ENCODE measurements around the gene IGF1R. TPM values are rescaled to one million over a fixed set of nuclear protein-coding genes. Genes with fewer than 3 reads are reported as not detected.

IGF1R gene
- total and polyA plus RNA-seq, 2 of the 13 experiments (the other 11 are each of a cell fraction or from before 2014, with no cell fraction given): 15.9 to 18.4 TPM

- TF ChIP-seq TERF1 (CRISPR knock-in tag; IDR thresholded peaks at IDR 0.05): no peak
- no peak for TF ChIP-seq KIAA2018 (CRISPR knock-in tag; IDR thresholded peaks at IDR 0.05; ENCODE audit: borderline replicate concordance)
- TF ChIP-seq ZNF362 (CRISPR knock-in tag; IDR thresholded peaks at IDR 0.05; ENCODE audit: borderline replicate concordance): no peak
- no peak for TF ChIP-seq GATAD1 (CRISPR knock-in tag; IDR thresholded peaks at IDR 0.05)
- TF ChIP-seq EP300 (IDR thresholded peaks at IDR 0.05; ENCODE audit: low read depth in 2 of 2, low read length in 2 of 2): 0 out of 4 replicates have a peak, but pooled peaks of 1 of the 2 experiments have one; percentile 18
- TF ChIP-seq EP300 (CRISPR knock-in tag; IDR thresholded peaks at IDR 0.05; ENCODE audit: borderline replicate concordance): no peak
- no peak for TF ChIP-seq ZMAT3 (CRISPR knock-in tag; conservative IDR thresholded peaks at IDR 0.05)
- TF ChIP-seq ZNF740 (CRISPR knock-in tag; IDR thresholded peaks at IDR 0.05): no peak
- no peak for TF ChIP-seq BORCS8-MEF2B (CRISPR knock-in tag; IDR thresholded peaks at IDR 0.05)
- no peak for TF ChIP-seq THRA (CRISPR knock-in tag; IDR thresholded peaks at IDR 0.05; ENCODE audit: borderline replicate concordance)
- no peak for TF ChIP-seq MLXIP (CRISPR knock-in tag; IDR thresholded peaks at IDR 0.05; ENCODE audit: borderline replicate concordance)
Measured at GRCh38 chr15:98876451-98877369, 228.4 kb downstream of the IGF1R start (continued).
